Inferior parietal cortex (tissue), 1 donor: ENCODE data around the gene COL6A2.
A peak's percentile ranks its signal among the peaks of the same experiment; 100 is the strongest.
"Not testable (repeated sequence)": the region's sequence is repeated elsewhere in the genome, so short reads cannot be mapped to it uniquely, and the experiment has no call there.

Experiments
- DNase-seq: peaks from one replicate; pipeline ENCODE4 v3.0.0-alpha.2; 2016; ENCODE audit errors: extremely low spot score

COL6A2 gene

GRCh38 chr21:46097336-46098293 is at the start of gene COL6A2:
COL6A2 (plus strand) TSS chr21:46098112.
- DNase-seq: no peak

DNA sequence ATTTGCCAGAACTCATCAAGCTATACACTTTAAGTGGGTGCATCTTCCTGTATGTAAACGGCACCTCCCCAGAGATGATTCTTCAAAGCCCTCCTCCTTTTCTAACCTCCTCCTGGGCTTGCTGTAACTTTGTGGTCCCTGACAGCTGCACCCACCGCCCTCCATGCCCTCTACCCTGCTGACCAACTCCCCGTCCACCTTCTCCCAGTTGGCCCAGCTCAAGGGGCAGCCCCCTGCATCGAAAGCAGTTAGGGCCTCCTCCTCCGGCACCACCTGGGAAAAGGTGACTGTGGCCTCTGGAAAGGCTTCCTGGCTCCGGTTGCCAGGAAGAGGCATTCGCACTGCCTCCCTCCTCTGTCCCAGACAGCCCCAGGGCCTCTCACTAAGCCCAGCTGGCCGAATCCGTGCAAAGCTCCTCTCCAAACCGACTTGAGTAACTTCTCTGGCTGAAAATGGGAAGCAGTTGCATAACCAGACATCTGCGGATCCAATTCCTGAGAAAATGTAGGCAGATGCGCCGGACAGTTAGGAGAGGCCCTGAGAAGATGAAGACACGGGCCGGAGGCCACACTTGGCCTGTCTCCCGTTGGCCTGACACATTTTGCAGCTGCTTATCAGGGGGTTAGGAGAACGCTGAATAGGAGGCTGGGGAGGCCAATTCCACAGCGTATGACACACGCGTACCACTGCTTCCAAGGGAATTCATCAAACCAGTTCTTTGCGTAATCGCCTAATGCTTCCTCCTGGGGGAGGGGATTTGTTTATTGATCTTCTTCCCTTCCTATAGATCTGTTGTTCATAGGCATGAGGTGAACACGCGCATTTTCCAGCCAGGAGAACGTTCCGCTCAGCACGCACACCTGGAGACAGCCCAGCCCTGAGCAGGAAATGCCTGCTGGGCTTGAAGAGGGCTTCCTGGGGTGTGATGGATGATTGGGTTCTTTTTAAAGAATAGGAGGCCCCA is 48.7 kb upstream of the COL6A2 start:
- DNase-seq: peak; percentile 22

GRCh38 chr21:46049890-46050667 is 47.8 kb upstream of the COL6A2 start:
- no peak for DNase-seq

- no peak for DNase-seq
Measured at GRCh38 chr21:46050668-46051378, 47.1 kb upstream of the COL6A2 start.

GRCh38 chr21:46051379-46051770 is 46.5 kb upstream of the COL6A2 start:
- DNase-seq: no peak

- no peak for DNase-seq
Measured at GRCh38 chr21:46051821-46052675, 45.9 kb upstream of the COL6A2 start.

- no peak for DNase-seq
Measured at GRCh38 chr21:46052703-46053651, 44.9 kb upstream of the COL6A2 start.

GRCh38 chr21:46054031-46054430 is 43.9 kb upstream of the COL6A2 start:
- DNase-seq: no peak

GRCh38 chr21:46054451-46054881 is 43.4 kb upstream of the COL6A2 start:
- no peak for DNase-seq

- DNase-seq: no peak
Measured at GRCh38 chr21:46055863-46056281, 42.0 kb upstream of the COL6A2 start.

- no peak for DNase-seq
Measured at GRCh38 chr21:46056450-46056903, 41.4 kb upstream of the COL6A2 start.

DNA sequence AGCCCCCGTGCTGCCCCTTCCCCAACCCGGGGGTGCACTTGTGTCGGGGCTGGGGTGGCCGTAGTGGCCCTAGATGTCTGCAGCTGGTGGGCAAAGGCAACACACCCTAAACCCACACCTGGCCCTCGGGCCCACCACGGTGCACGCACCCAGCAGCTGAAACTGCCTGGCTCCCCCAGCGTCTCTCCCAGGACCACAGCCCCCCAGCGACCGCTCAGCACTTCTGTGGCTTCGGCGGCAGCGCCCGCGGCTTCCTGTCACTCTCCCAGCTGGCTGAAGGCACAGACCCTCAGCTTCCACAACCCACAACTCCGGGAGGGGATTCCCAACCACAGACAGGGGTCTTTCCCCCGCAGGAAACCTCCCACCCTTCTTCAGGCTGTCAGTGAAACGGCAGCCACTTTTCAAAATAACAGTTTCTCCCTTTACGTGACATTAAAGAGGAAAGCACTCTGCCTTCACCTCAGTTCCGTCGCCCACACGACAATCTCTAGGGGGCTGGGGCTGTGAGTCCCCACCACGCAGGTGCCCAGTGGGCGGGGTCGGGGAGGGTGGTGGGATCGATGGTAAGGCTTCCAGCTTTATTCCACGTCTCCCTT is 40.7 kb upstream of the COL6A2 start:
- DNase-seq: no peak

DNA sequence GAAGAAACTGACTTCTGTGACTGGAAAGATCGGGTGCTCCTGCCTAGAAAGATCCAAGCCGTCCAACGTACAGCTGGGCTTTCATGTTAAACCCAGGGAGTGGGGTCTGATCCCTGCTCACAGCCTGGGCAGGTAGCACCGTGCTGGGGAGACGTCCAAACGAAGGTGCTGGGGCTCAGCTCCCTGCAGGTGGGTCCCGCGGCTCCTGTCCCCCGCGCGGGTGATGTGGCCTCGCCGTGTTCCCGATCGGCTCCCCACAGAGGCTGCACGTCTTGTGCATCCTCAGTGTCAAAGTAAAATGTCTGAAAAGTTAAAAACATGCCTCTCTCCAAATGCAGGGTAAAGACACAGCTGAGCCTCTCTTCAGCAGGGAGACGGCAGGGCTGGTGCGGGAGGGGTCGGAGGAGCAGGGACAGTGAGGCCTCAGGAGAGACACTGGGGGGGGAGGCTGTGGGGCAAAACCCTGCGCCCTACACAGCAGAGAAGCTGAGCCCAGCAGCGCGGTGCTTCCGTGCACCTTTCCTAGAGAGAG is 40.1 kb upstream of the COL6A2 start:
- no peak for DNase-seq

GRCh38 chr21:46058431-46059145 is 39.3 kb upstream of the COL6A2 start:
- no peak for DNase-seq

DNA sequence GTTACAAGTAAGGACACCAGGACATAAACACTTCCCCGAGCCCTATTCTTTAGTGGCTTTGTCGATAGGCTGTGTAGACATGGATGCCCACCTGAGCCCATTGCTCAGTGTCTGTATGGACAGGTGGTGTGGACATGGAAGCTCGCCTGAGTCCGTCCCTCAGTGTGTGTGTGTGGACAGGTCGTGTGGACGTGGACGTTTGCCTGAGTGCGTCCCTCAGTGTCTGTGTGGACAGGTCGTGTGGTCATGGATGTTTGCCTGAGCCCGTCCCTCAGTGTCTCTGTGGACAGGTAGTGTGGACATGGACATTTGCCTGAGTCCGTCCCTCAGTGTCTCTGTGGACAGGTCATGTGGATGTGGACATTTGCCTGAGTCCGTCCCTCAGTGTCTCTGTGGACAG is 38.7 kb upstream of the COL6A2 start:
- no peak for DNase-seq

- DNase-seq: not testable (repeated sequence)
Measured at GRCh38 chr21:46059711-46060455, 38.0 kb upstream of the COL6A2 start.
